Measurements from ENCODE around the gene NLGN2. TPM values are rescaled to one million over a fixed set of nuclear protein-coding genes. Genes with fewer than 3 reads are reported as not detected.

NLGN2 gene
- total RNA-seq, 1 experiment from 2014 or later = 76.7 TPM

- TF ChIP-seq ARID4B (CRISPR knock-in tag; IDR thresholded peaks at IDR 0.05; ENCODE audit: borderline replicate concordance) = 0 out of 2 replicates have a peak, but pooled peaks have one; percentile 21
- no peak for TF ChIP-seq PRDM15 (CRISPR knock-in tag; IDR thresholded peaks at IDR 0.05)
- TF ChIP-seq PREB (CRISPR knock-in tag; IDR thresholded peaks at IDR 0.05; ENCODE audit: borderline replicate concordance) = no peak
- TF ChIP-seq ESRRA (CRISPR knock-in tag; IDR thresholded peaks at IDR 0.05; ENCODE audit: borderline replicate concordance) = peak; percentile 54; the same call in 1 of the 2 replicates
- no peak for TF ChIP-seq MYBL2 (CRISPR knock-in tag; IDR thresholded peaks at IDR 0.05)
- no peak for TF ChIP-seq TP53 (CRISPR knock-in tag; IDR thresholded peaks at IDR 0.05)
- no peak for TF ChIP-seq FOXP4 (CRISPR knock-in tag; IDR thresholded peaks at IDR 0.05)
- TF ChIP-seq ZNF425 (CRISPR knock-in tag; conservative IDR thresholded peaks at IDR 0.05) = no peak
- no peak for TF ChIP-seq ZNF671 (CRISPR knock-in tag; IDR thresholded peaks at IDR 0.05)
- no peak for TF ChIP-seq ZNF232 (CRISPR knock-in tag; IDR thresholded peaks at IDR 0.05)
- no peak for TF ChIP-seq CDX4 (CRISPR knock-in tag; IDR thresholded peaks at IDR 0.05; ENCODE audit: borderline replicate concordance)
- TF ChIP-seq FOXJ3 (CRISPR knock-in tag; IDR thresholded peaks at IDR 0.05; ENCODE audit: borderline replicate concordance) = no peak
- TF ChIP-seq E2F1 (CRISPR knock-in tag; IDR thresholded peaks at IDR 0.05) = no peak
- TF ChIP-seq ZNF263 (CRISPR knock-in tag; IDR thresholded peaks at IDR 0.05; ENCODE audit: low read depth) = no peak
- TF ChIP-seq CREM (CRISPR knock-in tag; IDR thresholded peaks at IDR 0.05) = no peak
- TF ChIP-seq ZNF396 (CRISPR knock-in tag; IDR thresholded peaks at IDR 0.05; ENCODE audit: borderline replicate concordance) = no peak
- no peak for TF ChIP-seq ZNF512 (CRISPR knock-in tag; IDR thresholded peaks at IDR 0.05; ENCODE audit: borderline replicate concordance)
- TF ChIP-seq RORB (CRISPR knock-in tag; IDR thresholded peaks at IDR 0.05) = no peak
- no peak for TF ChIP-seq JUN (CRISPR knock-in tag; IDR thresholded peaks at IDR 0.05)
- no peak for TF ChIP-seq ZNF423 (CRISPR knock-in tag; IDR thresholded peaks at IDR 0.05)
Observed at GRCh38 chr17:7437950-7438614, 30.4 kb downstream of the NLGN2 start (continued).

All from WTC11 (cell line).